Motor neuron (in vitro differentiated cells): ENCODE measurements around the gene KRTAP4-3. TPM values are rescaled to one million over a fixed set of nuclear protein-coding genes. Genes with fewer than 3 reads are reported as not detected.
"Not testable (repeated sequence)": the region's sequence is repeated elsewhere in the genome, so short reads cannot be mapped to it uniquely, and the experiment has no call there.

Source experiments
- ATAC-seq, 8 experiments: fragments of 200-7000 bp; cut with Tn5 transposase; replicated peaks in 6 of 8; 2 replicates each; pipeline ENCODE4 v1.8.0; 2021; ENCODE audit warnings: mild to moderate bottlenecking in 8 of 8, moderate library complexity in 8 of 8
- H3K27ac ChIP-seq, 2 donors: fragments of 250-450 bp; sonication (Bioruptor Pico); 2 replicates each; pipeline ENCODE4 v1.9.0; 2021; ENCODE audit warnings: antibody characterized with exemption in 2 of 2, mild to moderate bottlenecking in 2 of 2, moderate library complexity in 1 of 2
- H3K4me1 ChIP-seq, 2 donors: fragments of 250-450 bp; sonication (Bioruptor Pico); replicated peaks in 1 of 2; 2 replicates each; pipeline ENCODE4 v1.6.1; 2021; ENCODE audit warnings: antibody characterized with exemption in 2 of 2, mild to moderate bottlenecking in 2 of 2, moderate library complexity in 1 of 2
- H3K4me3 ChIP-seq, 5 donors: fragments of 250-450 bp; sonication (Bioruptor Pico); 2 replicates each; pipeline ENCODE4 v1.9.0; 2021; ENCODE audit warnings: antibody characterized with exemption in 5 of 5, mild to moderate bottlenecking in 5 of 5, moderate library complexity in 4 of 5
- WGBS, 10 experiments: fragments of 450-650 bp; shearing (Covaris generic); methylation state at CpG; one replicate each; pipeline ENCODE4 v1.0.0; 2022; 5-methylcytosine and 5-hydroxymethylcytosine counted together
- in situ Hi-C, 9 experiments: fragments of 400-800 bp; cut with MboI; loops; one replicate each; pipeline ENCODE4 v1.15.0; 2021; ENCODE audit warnings: low sequenced_read_pairs in 9 of 9, low pct_unique_long_range_greater_than_20kb in 2 of 9; ENCODE audit not compliant: unreplicated experiment in 9 of 9
- total RNA-seq, 8 experiments: library from RNA; unstranded; fragments of 300-600 nt; gene quantifications; 2 replicates each; pipeline versions ENCODE4 v1.2.3 to v1.2.4, GENCODE V29; 2022

Gene KRTAP4-3
- total RNA-seq, 8 experiments from 2014 or later = not detected

- in situ Hi-C loops, H3K4me1 ChIP-seq, H3K27ac ChIP-seq, H3K4me3 ChIP-seq, ATAC-seq: not testable (repeated sequence)
- 20 to 100% (median 83%) methylated on average over 1 to 3 of the region's 12 CpGs; no CpG with 5 or more reads in 1 of the 10 experiments for WGBS, 10 experiments
Observed at GRCh38 chr17:41123292-41123990, 44.6 kb downstream of the KRTAP4-3 start.

GRCh38 chr17:41121742-41122141, 46.3 kb downstream of the KRTAP4-3 start:
- Histone ChIP-seq H3K4me1 (no peaks in the 10 kb centered on the region), H3K27ac (no peak overlapping the region), H3K4me3 (no peak overlapping the region)
- ATAC-seq = no peak
- in situ Hi-C loops = no loop called here
- WGBS, 10 experiments = 60 to 100% (median 100%) methylated on average over 1 to 2 of the region's 2 CpGs; no CpG with 5 or more reads in 2 of the 10 experiments

- H3K4me3 ChIP-seq, ATAC-seq, H3K4me1 ChIP-seq, in situ Hi-C loops, H3K27ac ChIP-seq: not testable (repeated sequence)
- 44 to 84% (median 75%) methylated on average over 4 to 10 of the region's 11 CpGs for WGBS, 10 experiments
Observed at GRCh38 chr17:41119696-41120690, 48.0 kb downstream of the KRTAP4-3 start.

DNA sequence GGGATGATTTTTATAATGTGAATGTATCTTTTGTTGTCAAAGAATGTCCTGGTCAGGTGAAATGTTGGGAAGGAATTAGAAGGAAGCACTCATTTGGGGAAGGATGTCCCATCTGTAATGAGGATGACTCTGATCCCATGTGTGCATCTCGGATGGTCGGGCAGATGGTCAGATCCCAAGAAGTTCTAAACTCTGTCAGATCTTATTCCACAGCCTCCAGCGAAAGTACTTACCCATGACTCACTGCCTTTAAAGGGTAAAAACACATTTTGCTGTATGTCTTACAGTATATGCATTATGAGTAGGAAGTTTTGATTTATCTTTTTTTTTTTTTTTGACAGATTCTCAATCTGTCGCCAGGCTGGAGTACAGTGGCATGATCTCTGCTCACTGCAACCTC, 49.3 kb downstream of the KRTAP4-3 start:
- in situ Hi-C loops = no loop called here
- H3K4me3 ChIP-seq = no peak overlapping the region
- no peak for ATAC-seq
- H3K27ac ChIP-seq = no peak overlapping the region
- WGBS, 10 experiments = 62 to 100% (median 84%) methylated on average over 1 to 4 of the region's 4 CpGs; no CpG with 5 or more reads in 2 of the 10 experiments
- no peaks in the 10 kb centered on the region for H3K4me1 ChIP-seq

GRCh38 chr17:41117846-41118386, 50.1 kb downstream of the KRTAP4-3 start, which contains the start of gene KRTAP4-11:
Gene KRTAP4-11 (minus strand): TSS chr17:41118373. CDS start chr17:41118315, 58 bp downstream.
- H3K4me1 ChIP-seq, H3K4me3 ChIP-seq, ATAC-seq, H3K27ac ChIP-seq, in situ Hi-C loops: not testable (repeated sequence)
- whole genome bisulfite sequencing, 10 experiments = 89% methylated on average over 6 of the region's 10 CpGs; no CpG with 5 or more reads in 9 of the 10 experiments

Other genes starting within 250 kb of the KRTAP4-3 start
- 1 to 10 TPM in 1 of 8 experiments, under 1 TPM in 2, not detected in 5; 0.36 to 1.2 (median 0.66) TPM for gene KRT23, start 230.6 kb downstream of the KRTAP4-3 start, total RNA-seq
- gene KRT39, start 201.3 kb downstream of the KRTAP4-3 start, total RNA-seq = under 1 TPM in 1 of 8 experiments, not detected in 7; 0.59 TPM
- gene KRT40, start 183.9 kb downstream of the KRTAP4-3 start, total RNA-seq = under 1 TPM in 1 of 8 experiments, not detected in 7; 0.19 TPM
- under 1 TPM in 2 of 8 experiments, not detected in 6; 0.33 to 0.47 TPM for gene KRTAP3-3, start 174.1 kb downstream of the KRTAP4-3 start, total RNA-seq
- gene KRTAP3-2, start 168.3 kb downstream of the KRTAP4-3 start, total RNA-seq = 1 to 10 TPM in 1 of 8 experiments, under 1 TPM in 1, not detected in 6; 0.47 to 1.0 TPM
- gene KRTAP3-1, start 159.1 kb downstream of the KRTAP4-3 start, total RNA-seq = not detected
- gene KRTAP1-5, start 141.0 kb downstream of the KRTAP4-3 start, total RNA-seq = not detected
- gene KRTAP1-4, start 138.0 kb downstream of the KRTAP4-3 start, total RNA-seq = not detected
- under 1 TPM in 4 of 8 experiments, not detected in 4; 0.25 to 0.56 (median 0.46) TPM for gene KRTAP1-3, start 133.3 kb downstream of the KRTAP4-3 start, total RNA-seq
- gene KRTAP1-1, start 126.8 kb downstream of the KRTAP4-3 start, total RNA-seq = not detected
- under 1 TPM in 1 of 8 experiments, not detected in 7; 0.71 TPM for gene KRTAP2-1, start 120.9 kb downstream of the KRTAP4-3 start, total RNA-seq
- not detected for gene KRTAP2-2, start 113.0 kb downstream of the KRTAP4-3 start, total RNA-seq
- under 1 TPM in 1 of 8 experiments, not detected in 7; 0.33 TPM for gene KRTAP2-3, start 108.1 kb downstream of the KRTAP4-3 start, total RNA-seq
- gene KRTAP2-4, start 102.3 kb downstream of the KRTAP4-3 start, total RNA-seq = not detected
- gene KRTAP4-7, start 84.1 kb downstream of the KRTAP4-3 start, total RNA-seq = under 1 TPM in 1 of 8 experiments, not detected in 7; 0.52 TPM
- under 1 TPM in 2 of 8 experiments, not detected in 6; 0.25 to 0.33 TPM for gene KRTAP4-8, start 70.1 kb downstream of the KRTAP4-3 start, total RNA-seq
- gene KRTAP4-16, start 66.0 kb downstream of the KRTAP4-3 start, total RNA-seq = under 1 TPM in 1 of 8 experiments, not detected in 7; 0.47 TPM
- gene KRTAP4-9, start 62.8 kb downstream of the KRTAP4-3 start, total RNA-seq = under 1 TPM in 3 of 8 experiments, not detected in 5; 0.33 to 0.41 (median 0.38) TPM
- gene KRTAP4-11, start 49.8 kb downstream of the KRTAP4-3 start, total RNA-seq = under 1 TPM in 2 of 8 experiments, not detected in 6; 0.18 to 0.38 TPM
- under 1 TPM in 2 of 8 experiments, not detected in 6; 0.38 to 0.41 TPM for gene KRTAP4-12, start 44.0 kb downstream of the KRTAP4-3 start, total RNA-seq
- under 1 TPM in 2 of 8 experiments, not detected in 6; 0.17 to 0.47 TPM for gene KRTAP4-6, start 27.7 kb downstream of the KRTAP4-3 start, total RNA-seq
- gene KRTAP4-5, start 18.4 kb downstream of the KRTAP4-3 start, total RNA-seq = not detected
- gene KRTAP4-4, start 7.5 kb downstream of the KRTAP4-3 start, total RNA-seq = under 1 TPM in 1 of 8 experiments, not detected in 7; 0.18 TPM
- not detected for gene KRTAP4-2, start 10.0 kb upstream of the KRTAP4-3 start, total RNA-seq
- gene KRTAP4-1, start 16.7 kb upstream of the KRTAP4-3 start, total RNA-seq = not detected
- not detected for gene KRTAP9-1, start 21.7 kb upstream of the KRTAP4-3 start, total RNA-seq
- under 1 TPM in 1 of 8 experiments, not detected in 7; 0.85 TPM for gene KRTAP9-2, start 58.4 kb upstream of the KRTAP4-3 start, total RNA-seq
- under 1 TPM in 1 of 8 experiments, not detected in 7; 0.21 TPM for gene KRTAP9-3, start 64.2 kb upstream of the KRTAP4-3 start, total RNA-seq
- gene KRTAP9-8, start 69.8 kb upstream of the KRTAP4-3 start, total RNA-seq = not detected
- gene KRTAP9-4, start 81.5 kb upstream of the KRTAP4-3 start, total RNA-seq = not detected
- under 1 TPM in 1 of 8 experiments, not detected in 7; 0.28 TPM for gene KRTAP9-9, start 87.2 kb upstream of the KRTAP4-3 start, total RNA-seq
- gene KRTAP9-6, start 97.2 kb upstream of the KRTAP4-3 start, total RNA-seq = not detected
- under 1 TPM in 1 of 8 experiments, not detected in 7; 0.45 TPM for gene KRTAP9-7, start 107.5 kb upstream of the KRTAP4-3 start, total RNA-seq
- gene KRTAP29-1, start 134.6 kb upstream of the KRTAP4-3 start, total RNA-seq = under 1 TPM in 1 of 8 experiments, not detected in 7; 0.57 TPM
- gene KRTAP16-1, start 141.1 kb upstream of the KRTAP4-3 start, total RNA-seq = under 1 TPM in 4 of 8 experiments, not detected in 4; 0.17 to 1.00 (median 0.27) TPM
- gene KRTAP17-1, start 147.5 kb upstream of the KRTAP4-3 start, total RNA-seq = under 1 TPM in 1 of 8 experiments, not detected in 7; 0.57 TPM
- not detected for gene KRT33A, start 182.6 kb upstream of the KRTAP4-3 start, total RNA-seq
- under 1 TPM in 1 of 8 experiments, not detected in 7; 0.13 TPM for gene KRT33B, start 201.6 kb upstream of the KRTAP4-3 start, total RNA-seq
- gene KRT34, start 214.1 kb upstream of the KRTAP4-3 start, total RNA-seq = under 1 TPM in 2 of 8 experiments, not detected in 6; 0.14 TPM
- gene KRT31, start 229.4 kb upstream of the KRTAP4-3 start, total RNA-seq = under 1 TPM in 2 of 8 experiments, not detected in 6; 0.32 to 0.38 TPM